Gastrocnemius medialis (tissue), 4 donors: ENCODE measurements around the gene DAAM1.

Source experiments
- CTCF ChIP-seq, 5 experiments: fragments of 450-650 bp in 3 of 5; fragments of 200-600 bp in 2 of 5; sonication (generic) in 2 of 5; IDR thresholded peaks in 4 of 5; conservative IDR thresholded peaks in 1 of 5; 1 replicate in 4 of 5; 2 replicates in 1 of 5; pipeline ENCODE4 v1.5.1; 2016 to 2019; ENCODE audit warnings: antibody characterized with exemption in 5 of 5, mild to moderate bottlenecking in 3 of 5, moderate library complexity in 3 of 5
- POLR2A ChIP-seq, 2 donors: fragments of 450-650 bp; IDR thresholded peaks; one replicate each; pipeline ENCODE4 v1.6.1; 2017; ENCODE audit warnings: antibody characterized with exemption in 2 of 2, mild to moderate bottlenecking in 2 of 2, moderate library complexity in 2 of 2

GRCh38 chr14:59391388-59391787 lies 202.9 kb downstream of the DAAM1 start:
- TF ChIP-seq CTCF (IDR thresholded peaks at IDR 0.05 in 4 of 5, conservative IDR thresholded peaks at IDR 0.05 in 1 of 5) = no peak
- TF ChIP-seq POLR2A (IDR thresholded peaks at IDR 0.05) = no peak
